RWPE2 (cell line): Measurements from ENCODE around the gene GLS.

Source experiments
- ATAC-seq: fragments of 200-7000 bp; cut with Tn5 transposase; 3 replicates; pipeline ENCODE4 v1.9.1; 2021; ENCODE audit warnings: low read depth
- DNase-seq: peaks from one replicate; pipeline ENCODE4 v3.0.0-alpha.2; 2020; ENCODE audit warnings: low spot score
- H3K27ac ChIP-seq: fragments of 450-650 bp; 2 replicates; pipeline ENCODE4 v1.5.1; 2017; ENCODE audit warnings: mild to moderate bottlenecking; ENCODE audit not compliant: poor library complexity, severe bottlenecking
- H3K27me3 ChIP-seq: fragments of 250-450 bp; sonication (Bioruptor Pico); 2 replicates; pipeline ENCODE4 v1.5.1; 2021; ENCODE audit warnings: mild to moderate bottlenecking, moderate library complexity; ENCODE audit not compliant: insufficient read depth, poor library complexity, severe bottlenecking
- H3K36me3 ChIP-seq: fragments of 250-450 bp; sonication (Bioruptor Pico); 2 replicates; pipeline ENCODE4 v1.5.1; 2020; ENCODE audit warnings: low read depth, mild to moderate bottlenecking, moderate library complexity
- H3K4me1 ChIP-seq: fragments of 250-450 bp; sonication (Bioruptor Pico); 2 replicates; pipeline ENCODE4 v1.5.1; 2021; ENCODE audit warnings: mild to moderate bottlenecking, moderate library complexity; ENCODE audit not compliant: insufficient read depth, poor library complexity, severe bottlenecking
- H3K4me3 ChIP-seq: fragments of 250-450 bp; sonication (Bioruptor Pico); 2 replicates; pipeline ENCODE4 v1.5.1; 2021; ENCODE audit warnings: mild to moderate bottlenecking, moderate library complexity; ENCODE audit not compliant: severe bottlenecking
- H3K9me3 ChIP-seq: fragments of 250-450 bp; sonication (Bioruptor Pico); 2 replicates; pipeline ENCODE4 v1.5.1; 2021; ENCODE audit warnings: mild to moderate bottlenecking, moderate library complexity; ENCODE audit not compliant: severe bottlenecking
- CTCF ChIP-seq: fragments of 450-650 bp; IDR thresholded peaks from one replicate; pipeline ENCODE4 v1.5.1; 2017; ENCODE audit warnings: mild to moderate bottlenecking, moderate library complexity; ENCODE audit not compliant: poor library complexity, severe bottlenecking

GLS gene

GRCh38 chr2:190842606-190843104, 38.0 kb upstream of the GLS start:
- Histone ChIP-seq H3K27ac (peak overlapping the region; percentile 89), H3K36me3 (no peaks in the 10 kb centered on the region), H3K4me3 (no peak overlapping the region), H3K27me3 (no peaks in the 10 kb centered on the region), H3K9me3 (no peaks in the 10 kb centered on the region), H3K4me1 (peaks cover 49% of the 10 kb centered on the region)
- no peak for DNase-seq
- no peak for TF ChIP-seq CTCF
- ATAC-seq = no peak

- no peak for DNase-seq
- TF ChIP-seq CTCF = no peak
- no peaks in the 10 kb centered on the region for H3K36me3 ChIP-seq
- H3K27ac ChIP-seq = peak overlapping the region; percentile 89
- no peaks in the 10 kb centered on the region for H3K9me3 ChIP-seq
- peaks cover 43% of the 10 kb centered on the region for H3K4me1 ChIP-seq
- H3K4me3 ChIP-seq = no peak overlapping the region
- no peaks in the 10 kb centered on the region for H3K27me3 ChIP-seq
- ATAC-seq = peak; percentile 86
Measured at GRCh38 chr2:190843890-190844699, 36.5 kb upstream of the GLS start.

- TF ChIP-seq CTCF = no peak
- Histone ChIP-seq H3K4me3 (no peak overlapping the region), H3K27me3 (no peaks in the 10 kb centered on the region), H3K4me1 (peaks cover 48% of the 10 kb centered on the region), H3K36me3 (no peaks in the 10 kb centered on the region), H3K9me3 (no peaks in the 10 kb centered on the region), H3K27ac (peak overlapping the region; percentile 89)
- no peak for DNase-seq
- ATAC-seq = no peak
Measured at GRCh38 chr2:190844700-190845401, 35.8 kb upstream of the GLS start.

- no peak for ATAC-seq
- H3K27ac ChIP-seq = peak overlapping the region; percentile 89
- no peak overlapping the region for H3K4me3 ChIP-seq
- no peaks in the 10 kb centered on the region for H3K36me3 ChIP-seq
- no peaks in the 10 kb centered on the region for H3K9me3 ChIP-seq
- H3K27me3 ChIP-seq = no peaks in the 10 kb centered on the region
- no peak for TF ChIP-seq CTCF
- peaks cover 53% of the 10 kb centered on the region for H3K4me1 ChIP-seq
- no peak for DNase-seq
Measured at GRCh38 chr2:190846746-190847145, 33.9 kb upstream of the GLS start.
